PC-3 (cell line): ENCODE data around the gene IGFBP1. TPM values are rescaled to one million over a fixed set of nuclear protein-coding genes. Genes with fewer than 3 reads are reported as not detected.

Experiments used
- ATAC-seq: fragments of 200-7000 bp; cut with Tn5 transposase; 2 replicates; pipeline ENCODE4 v1.9.1; 2020; ENCODE audit warnings: mild to moderate bottlenecking, moderate library complexity
- BruUV-seq: library from RNA; stranded (reverse); fragments of 400-500 nt; replicated peaks from 2 replicates; lab custom pipeline; 2021; lab: Mats Ljungman, UMichigan
- CTCF ChIA-PET: fragments of 300-600 bp; sonication (Branson Sonifier 250); formaldehyde crosslinking; loops from one replicate; lab custom pipeline; 2022; ENCODE audit warnings: antibody characterized with exemption; lab: Charles Lee
- POLR2A ChIA-PET: fragments of 300-600 bp; sonication (Branson Sonifier 250); formaldehyde crosslinking; loops from one replicate; lab custom pipeline; 2022; ENCODE audit warnings: antibody characterized with exemption; ENCODE audit not compliant: unreplicated experiment; lab: Charles Lee
- DNase-seq: peaks from one replicate; pipeline ENCODE4 v3.0.0-alpha.2; 2015
- H2AFZ ChIP-seq: fragments of 300-600 bp; sonication (generic); 2 replicates; pipeline ENCODE4 v1.6.0; 2016; ENCODE audit warnings: antibody characterized with exemption, low read length
- H3F3A ChIP-seq: fragments of 300-600 bp; sonication (generic); one replicate; pipeline ENCODE4 v1.6.0; 2017; ENCODE audit warnings: antibody characterized with exemption, low read length, control low read depth, mild to moderate bottlenecking; ENCODE audit not compliant: unreplicated experiment
- H3K27ac ChIP-seq: fragments of 300-600 bp; sonication (generic); 2 replicates; pipeline ENCODE4 v1.5.1; 2016; ENCODE audit warnings: mild to moderate bottlenecking, low read length
- H3K27me3 ChIP-seq: fragments of 300-600 bp; sonication (generic); 2 replicates; pipeline ENCODE4 v1.6.1; 2016; ENCODE audit warnings: low read length, mixed read lengths
- H3K36me3 ChIP-seq: fragments of 300-600 bp; sonication (generic); 2 replicates; pipeline ENCODE4 v1.6.1; 2016; ENCODE audit warnings: low read depth, mixed run types, low read length, mixed read lengths
- H3K4me1 ChIP-seq: fragments of 300-600 bp; sonication (generic); 2 replicates; pipeline ENCODE4 v1.5.1; 2016; ENCODE audit warnings: low read length; ENCODE audit not compliant: insufficient read depth
- H3K4me2 ChIP-seq: fragments of 300-600 bp; sonication (generic); 2 replicates; pipeline ENCODE4 v1.6.0; 2016; ENCODE audit warnings: low read length
- H3K4me3 ChIP-seq: fragments of 300-600 bp; sonication (generic); 2 replicates; pipeline ENCODE4 v1.5.1; 2016; ENCODE audit warnings: mild to moderate bottlenecking, low read length, mixed read lengths
- H3K79me2 ChIP-seq: fragments of 300-600 bp; sonication (generic); 2 replicates; pipeline ENCODE4 v1.6.1; 2017; ENCODE audit warnings: low read length, mixed read lengths
- H3K9ac ChIP-seq: fragments of 300-600 bp; sonication (generic); 2 replicates; pipeline ENCODE4 v1.6.0; 2016; ENCODE audit warnings: mild to moderate bottlenecking, low read length
- H3K9me2 ChIP-seq: fragments of 300-600 bp; sonication (generic); replicated peaks from 2 replicates; pipeline ENCODE4 v1.6.1; 2016; ENCODE audit warnings: mixed run types, low read length, mixed read lengths
- H3K9me3 ChIP-seq: fragments of 300-600 bp; sonication (generic); 2 replicates; pipeline ENCODE4 v1.6.1; 2016; ENCODE audit warnings: low read length, mixed read lengths
- H4K20me1 ChIP-seq: fragments of 300-600 bp; sonication (generic); 2 replicates; pipeline ENCODE4 v1.6.1; 2016; ENCODE audit warnings: low read length, mixed read lengths
- CTCF ChIP-seq: fragments of 300-600 bp; sonication (generic); conservative IDR thresholded peaks from 2 replicates; pipeline ENCODE4 v1.5.1; 2017; ENCODE audit warnings: antibody characterized with exemption, low read depth, mild to moderate bottlenecking, low read length
- EZH2 ChIP-seq: fragments of 300-600 bp; sonication (generic); IDR thresholded peaks from one replicate; pipeline ENCODE4 v1.6.1; 2017; ENCODE audit warnings: antibody characterized with exemption, mild to moderate bottlenecking, low read length; ENCODE audit not compliant: unreplicated experiment
- EZH2phosphoT487 ChIP-seq: fragments of 300-600 bp; sonication (generic); IDR thresholded peaks from 2 replicates; pipeline ENCODE4 v1.6.1; 2018; ENCODE audit warnings: mild to moderate bottlenecking, antibody characterized with exemption, low read length, borderline replicate concordance
- intact Hi-C: fragments of 100-400 bp; cut with micrococcal nuclease; formaldehyde crosslinking; loops from 2 replicates; pipeline ENCODE4 v1.9.0; 2023
- total RNA-seq: library from RNA; depleted of rRNA; stranded (reverse); fragments of >200 nt; gene quantifications from 2 replicates; pipeline ENCODE4 v1.2.3, GENCODE V29; 2014

Gene IGFBP1
- total RNA-seq, 1 experiment from 2014 or later = 1.5 TPM

GRCh38 chr7:45921699-45922519 is 33.6 kb downstream of the IGFBP1 start:
- H3K27me3 ChIP-seq = no peaks in the 10 kb centered on the region
- DNase-seq (peak; percentile 85), ATAC-seq (no peak)
- peaks cover 17% of the 10 kb centered on the region; the same call in 1 of the 2 replicates for H3K79me2 ChIP-seq
- ChIA-PET CTCF (interaction anchor here (0.5 to 1.9 kb wide), 15 partner anchors 23 to 1054 kb away, joined by 3 to 11 read pairs (median 4); no protein-coding TSS in a partner anchor), POLR2A (interaction anchor here (0.6 to 0.7 kb wide), 2 partner anchors 68 to 1164 kb away, joined by 3 read pairs; no protein-coding TSS in a partner anchor)
- H3K4me3 ChIP-seq = peak overlapping the region; percentile 80
- H3K9ac ChIP-seq = peak overlapping the region; percentile 51
- H3F3A ChIP-seq = no peaks in the 10 kb centered on the region
- TF ChIP-seq CTCF (peak; percentile 97), EZH2 (no peak), EZH2phosphoT487 (no peak)
- BruUV-seq = no TSS peak
- no peaks in the 10 kb centered on the region for H3K9me3 ChIP-seq
- H3K27ac ChIP-seq = peak overlapping the region; percentile 46; the same call in 1 of the 2 replicates
- intact Hi-C loops = loop anchor here (1.0 to 5.0 kb wide), 9 partner anchors 113 to 1330 kb away; no protein-coding TSS in a partner anchor
- peak overlapping the region; percentile 91 for H2AFZ ChIP-seq
- no peaks in the 10 kb centered on the region for H3K36me3 ChIP-seq
- no peaks in the 10 kb centered on the region for H3K9me2 ChIP-seq
- peaks cover 3% of the 10 kb centered on the region; the same call in 1 of the 2 replicates for H4K20me1 ChIP-seq
- peaks cover 53% of the 10 kb centered on the region for H3K4me1 ChIP-seq
- peak overlapping the region; percentile 90 for H3K4me2 ChIP-seq

DNA sequence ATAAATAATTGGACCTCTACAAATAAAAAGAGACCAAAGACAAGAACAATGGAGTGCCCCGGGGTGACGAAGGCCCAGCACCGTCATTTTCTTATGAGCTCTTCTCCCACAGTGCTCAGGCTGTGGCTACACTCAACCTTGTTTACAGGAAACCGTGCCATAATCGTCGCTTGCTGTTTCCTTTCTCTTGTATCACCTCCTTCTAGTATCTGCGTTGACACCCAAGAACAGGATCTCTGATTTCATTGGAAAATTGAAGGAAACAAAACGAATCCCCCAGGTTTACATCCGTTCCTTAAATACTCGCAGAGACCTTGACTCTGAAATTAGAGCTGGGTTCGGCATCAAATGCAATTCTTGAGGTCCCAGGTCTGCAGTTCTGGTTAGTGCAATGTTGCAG is 34.5 kb downstream of the IGFBP1 start:
- peaks cover 3% of the 10 kb centered on the region; the same call in 1 of the 2 replicates for H4K20me1 ChIP-seq
- H3K4me2 ChIP-seq = peak overlapping the region; percentile 90
- BruUV-seq = no TSS peak
- H3K27me3 ChIP-seq = no peaks in the 10 kb centered on the region
- H3K4me1 ChIP-seq = peaks cover 52% of the 10 kb centered on the region
- ATAC-seq = peak; percentile 9
- peaks cover 17% of the 10 kb centered on the region; the same call in 1 of the 2 replicates for H3K79me2 ChIP-seq
- DNase-seq = peak; percentile 36
- no peaks in the 10 kb centered on the region for H3K9me3 ChIP-seq
- POLR2A ChIA-PET = interaction anchor here (0.7 kb wide), 2 partner anchors 67 to 1245 kb away, joined by 3 read pairs; no protein-coding TSS in a partner anchor
- intact Hi-C loops = loop anchor here (1.0 to 5.0 kb wide), 10 partner anchors 55 to 1329 kb away; no protein-coding TSS in a partner anchor
- TF ChIP-seq EZH2 = no peak
- no peak for TF ChIP-seq EZH2phosphoT487
- no peak for TF ChIP-seq CTCF
- H3K4me3 ChIP-seq = peak overlapping the region; percentile 80
- H3K9ac ChIP-seq = peak overlapping the region; percentile 51
- no peaks in the 10 kb centered on the region for H3K36me3 ChIP-seq
- no peaks in the 10 kb centered on the region for H3K9me2 ChIP-seq
- CTCF ChIA-PET = interaction anchor here (0.6 to 1.9 kb wide), 15 partner anchors 22 to 885 kb away, joined by 3 to 11 read pairs (median 4); no protein-coding TSS in a partner anchor
- H3K27ac ChIP-seq = peak overlapping the region; percentile 46
- no peaks in the 10 kb centered on the region for H3F3A ChIP-seq
- peak overlapping the region; percentile 91 for H2AFZ ChIP-seq
